GM12891 (cell line): ENCODE data around the gene PDXP.

Source experiments
- POLR2A ChIP-seq: IDR thresholded peaks from 2 replicates; pipeline ENCODE4 v1.6.1; 2011; ENCODE audit warnings: low read depth, low read length, control low read depth
- POLR2AphosphoS5 ChIP-seq: IDR thresholded peaks from 2 replicates; pipeline ENCODE4 v1.6.1; 2011; ENCODE audit warnings: low read depth, low read length, control low read depth
- SPI1 ChIP-seq: IDR thresholded peaks from 2 replicates; pipeline ENCODE4 v1.6.1; 2011; ENCODE audit warnings: low read depth, low read length, control low read depth
- TAF1 ChIP-seq: IDR thresholded peaks from 2 replicates; pipeline ENCODE4 v1.6.1; 2011; ENCODE audit warnings: low read depth, low read length, control low read depth

- TF ChIP-seq POLR2AphosphoS5 (no peak), TAF1 (no peak), POLR2A (no peak), SPI1 (no peak)
These were observed 39.0 kb downstream of the PDXP start for GRCh38 chr22:37697538-37697835.
